Peyer's patch (tissue), 4 donors: ENCODE data around the gene GATM. TPM values are rescaled to one million over a fixed set of nuclear protein-coding genes. Genes with fewer than 3 reads are reported as not detected.

Experiments
- DNase-seq, 3 donors: peaks; one replicate each; pipeline ENCODE4 v3.0.0-alpha.2; 2017 to 2019
- H3K27ac ChIP-seq, 4 donors: fragments of 200-600 bp; sonication (generic); one replicate each; pipeline ENCODE4 v1.5.1; 2016 to 2019
- H3K27me3 ChIP-seq, 2 donors: fragments of 200-600 bp; sonication (generic); one replicate each; pipeline ENCODE4 v1.5.1; 2019
- H3K36me3 ChIP-seq, 3 donors: fragments of 200-600 bp; sonication (generic); one replicate each; pipeline ENCODE4 v1.5.1; 2016 to 2019
- H3K4me1 ChIP-seq, 4 donors: fragments of 200-600 bp; sonication (generic); one replicate each; pipeline ENCODE4 v1.5.1; 2016 to 2019
- H3K4me3 ChIP-seq, 4 donors: fragments of 200-600 bp; sonication (generic); 1 replicate in 3 of 4; 2 replicates in 1 of 4; pipeline ENCODE4 v1.5.1; 2016 to 2019; ENCODE audit warnings: mild to moderate bottlenecking in 1 of 4
- H3K9me3 ChIP-seq, 4 donors: fragments of 200-600 bp; sonication (generic); one replicate each; pipeline ENCODE4 v1.5.1; 2016 to 2019; ENCODE audit warnings: mild to moderate bottlenecking in 1 of 4
- POLR2A ChIP-seq, 2 donors: fragments of 450-650 bp; IDR thresholded peaks; one replicate each; pipeline ENCODE4 v1.5.1; 2017; ENCODE audit warnings: antibody characterized with exemption in 2 of 2, mild to moderate bottlenecking in 2 of 2, moderate library complexity in 2 of 2
- total RNA-seq, 4 donors: library from RNA; depleted of rRNA; stranded (reverse); fragments of >200 nt; gene quantifications; one replicate each; pipeline ENCODE4 v1.1.0, GENCODE V29; 2016
- TF ChIP-seq, protein P1 (sequence below), 6 experiments: fragments of 450-650 bp in 4 of 6; fragments of 200-600 bp in 2 of 6; sonication (generic) in 1 of 6; IDR thresholded peaks; one replicate each; pipeline ENCODE4 v1.5.1; 2017 to 2019; ENCODE audit warnings: antibody characterized with exemption in 6 of 6, mild to moderate bottlenecking in 3 of 6, moderate library complexity in 1 of 6

GATM gene
- total RNA-seq, 4 donors from 2014 or later = 112 to 196 (median 168) TPM

DNA sequence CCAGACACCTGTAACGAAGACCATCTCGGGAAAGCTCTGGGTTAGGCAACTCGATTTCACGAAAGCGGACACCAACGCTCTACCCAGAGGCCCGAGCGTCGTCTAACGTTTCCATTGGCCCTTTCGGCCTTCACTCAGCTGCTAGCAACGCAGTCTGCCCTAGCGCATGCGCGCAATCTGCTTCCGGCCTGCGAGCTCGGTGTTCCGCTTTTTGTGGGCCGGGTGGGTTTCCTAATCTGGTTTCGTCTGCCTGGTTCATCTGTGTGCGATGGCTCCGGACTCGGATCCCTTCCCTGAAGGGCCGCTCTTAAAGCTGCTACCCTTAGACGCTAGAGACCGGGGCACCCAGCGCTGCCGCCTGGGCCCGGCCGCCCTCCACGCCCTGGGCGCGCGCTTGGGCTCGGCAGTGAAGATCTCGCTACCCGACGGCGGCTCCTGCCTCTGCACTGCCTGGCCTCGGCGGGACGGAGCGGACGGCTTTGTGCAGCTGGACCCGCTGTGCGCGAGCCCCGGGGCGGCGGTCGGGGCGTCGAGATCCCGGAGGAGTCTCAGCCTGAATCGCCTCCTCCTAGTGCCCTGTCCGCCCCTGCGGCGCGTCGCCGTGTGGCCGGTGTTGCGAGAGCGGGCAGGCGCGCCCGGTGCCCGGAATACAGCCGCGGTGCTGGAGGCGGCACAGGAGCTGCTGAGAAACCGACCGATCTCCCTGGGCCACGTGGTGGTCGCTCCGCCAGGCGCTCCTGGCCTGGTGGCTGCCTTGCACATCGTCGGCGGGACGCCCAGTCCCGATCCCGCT lies 24.0 kb upstream of the GATM start:
- Histone ChIP-seq H3K4me1 (peaks cover 0 to 14% (median 0%) of the 10 kb centered on the region in 4 donors), H3K27me3 (no peaks in the 10 kb centered on the region), H3K4me3 (peak overlapping the region; percentile 74 to 94 (median 88)), H3K9me3 (no peaks in the 10 kb centered on the region), H3K27ac (peak overlapping the region; percentile 82 to 93 (median 90)), H3K36me3 (peaks cover 0 to 14% (median 0%) of the 10 kb centered on the region in 3 donors)
- TF ChIP-seq, protein P1, sequence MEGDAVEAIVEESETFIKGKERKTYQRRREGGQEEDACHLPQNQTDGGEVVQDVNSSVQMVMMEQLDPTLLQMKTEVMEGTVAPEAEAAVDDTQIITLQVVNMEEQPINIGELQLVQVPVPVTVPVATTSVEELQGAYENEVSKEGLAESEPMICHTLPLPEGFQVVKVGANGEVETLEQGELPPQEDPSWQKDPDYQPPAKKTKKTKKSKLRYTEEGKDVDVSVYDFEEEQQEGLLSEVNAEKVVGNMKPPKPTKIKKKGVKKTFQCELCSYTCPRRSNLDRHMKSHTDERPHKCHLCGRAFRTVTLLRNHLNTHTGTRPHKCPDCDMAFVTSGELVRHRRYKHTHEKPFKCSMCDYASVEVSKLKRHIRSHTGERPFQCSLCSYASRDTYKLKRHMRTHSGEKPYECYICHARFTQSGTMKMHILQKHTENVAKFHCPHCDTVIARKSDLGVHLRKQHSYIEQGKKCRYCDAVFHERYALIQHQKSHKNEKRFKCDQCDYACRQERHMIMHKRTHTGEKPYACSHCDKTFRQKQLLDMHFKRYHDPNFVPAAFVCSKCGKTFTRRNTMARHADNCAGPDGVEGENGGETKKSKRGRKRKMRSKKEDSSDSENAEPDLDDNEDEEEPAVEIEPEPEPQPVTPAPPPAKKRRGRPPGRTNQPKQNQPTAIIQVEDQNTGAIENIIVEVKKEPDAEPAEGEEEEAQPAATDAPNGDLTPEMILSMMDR (IDR thresholded peaks at IDR 0.05) = peak in 1 of 6 experiments; percentile 9
- peak; percentile 43 to 86 for TF ChIP-seq POLR2A (IDR thresholded peaks at IDR 0.05)
- peak; percentile 92 to 98 (median 93) for DNase-seq

DNA sequence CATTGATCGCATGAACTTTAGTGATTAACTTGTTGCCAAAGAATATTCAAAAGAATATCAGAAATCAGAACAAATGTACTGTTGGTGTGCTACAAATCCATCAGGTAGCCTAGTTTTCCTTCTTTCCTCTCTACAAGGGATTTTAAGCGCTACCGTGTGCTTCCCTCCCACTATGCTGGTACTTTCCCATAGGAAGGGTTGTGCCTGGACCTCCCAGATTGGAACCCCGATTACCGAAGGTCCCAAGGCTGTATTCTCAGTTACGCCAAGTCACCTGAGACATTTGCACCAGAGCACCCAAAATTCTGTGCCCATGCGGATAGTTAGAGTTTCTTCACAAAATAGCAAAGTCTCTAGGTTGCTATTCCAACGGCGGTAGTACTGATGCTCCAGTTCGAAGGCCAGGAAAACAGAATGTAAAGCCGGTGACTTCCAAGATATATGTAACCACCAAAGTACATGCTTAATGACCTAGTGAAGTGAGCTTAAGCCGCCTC lies 23.4 kb upstream of the GATM start:
- H3K4me1 ChIP-seq = peaks cover 0 to 14% (median 0%) of the 10 kb centered on the region in 4 donors
- DNase-seq = no peak
- TF ChIP-seq, protein P1 (IDR thresholded peaks at IDR 0.05) = no peak

DNA sequence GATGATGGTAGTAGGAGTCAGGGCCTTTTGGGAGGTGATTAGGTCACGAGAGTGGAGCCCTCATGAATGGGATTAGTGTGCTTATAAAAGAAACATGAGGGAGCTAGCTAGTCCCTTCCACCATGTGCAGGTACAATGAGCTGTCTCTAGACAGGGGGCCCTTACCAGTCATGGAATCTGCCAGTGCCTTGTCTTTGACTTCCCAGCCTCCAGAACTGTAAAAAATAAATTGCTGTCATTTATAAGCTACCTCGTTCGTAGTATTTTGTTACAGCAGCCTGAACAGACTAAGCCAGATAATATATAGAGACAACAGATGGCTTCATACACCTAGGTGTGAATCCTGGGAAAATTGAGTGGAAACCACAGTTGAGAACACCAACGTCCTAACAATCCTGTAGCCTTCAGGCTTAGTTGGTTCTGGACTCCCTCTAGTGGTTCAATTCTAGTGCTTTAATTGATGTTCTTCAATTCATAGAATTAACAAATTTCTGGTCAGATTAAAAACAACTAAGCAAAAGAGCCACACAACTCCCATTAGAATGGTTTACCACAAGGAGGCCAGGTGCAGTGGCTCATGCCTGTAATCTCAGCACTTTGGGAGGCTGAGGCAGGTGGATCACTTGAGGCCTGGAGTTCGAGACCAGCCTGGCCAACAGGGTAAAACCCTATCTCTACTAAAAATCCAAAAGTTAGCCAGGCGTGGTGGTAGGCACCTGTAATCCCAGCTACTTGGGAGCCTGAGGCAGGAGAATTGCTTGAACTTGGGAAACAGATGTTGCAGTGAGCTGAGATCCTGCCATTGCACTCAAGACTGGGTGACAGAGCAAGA lies 21.3 kb upstream of the GATM start:
- TF ChIP-seq, protein P1 (IDR thresholded peaks at IDR 0.05) = peak; percentile 42 to 91 (median 81)
- TF ChIP-seq POLR2A (IDR thresholded peaks at IDR 0.05) = no peak
- Histone ChIP-seq H3K27ac (no peak overlapping the region), H3K9me3 (no peaks in the 10 kb centered on the region), H3K4me3 (no peak overlapping the region), H3K27me3 (no peaks in the 10 kb centered on the region), H3K36me3 (no peaks in the 10 kb centered on the region), H3K4me1 (peaks cover 0 to 9% (median 0%) of the 10 kb centered on the region in 4 donors)
- DNase-seq = no peak

More for the DNA sequence above, 23.4 kb upstream of the GATM start:
- Histone ChIP-seq H3K27ac (peak overlapping the region; percentile 82 to 93 (median 90)), H3K36me3 (peaks cover 0 to 8% (median 0%) of the 10 kb centered on the region in 3 donors), H3K9me3 (no peaks in the 10 kb centered on the region), H3K4me3 (peak overlapping the region; percentile 74 to 94 (median 88)), H3K27me3 (no peaks in the 10 kb centered on the region)

DNA sequence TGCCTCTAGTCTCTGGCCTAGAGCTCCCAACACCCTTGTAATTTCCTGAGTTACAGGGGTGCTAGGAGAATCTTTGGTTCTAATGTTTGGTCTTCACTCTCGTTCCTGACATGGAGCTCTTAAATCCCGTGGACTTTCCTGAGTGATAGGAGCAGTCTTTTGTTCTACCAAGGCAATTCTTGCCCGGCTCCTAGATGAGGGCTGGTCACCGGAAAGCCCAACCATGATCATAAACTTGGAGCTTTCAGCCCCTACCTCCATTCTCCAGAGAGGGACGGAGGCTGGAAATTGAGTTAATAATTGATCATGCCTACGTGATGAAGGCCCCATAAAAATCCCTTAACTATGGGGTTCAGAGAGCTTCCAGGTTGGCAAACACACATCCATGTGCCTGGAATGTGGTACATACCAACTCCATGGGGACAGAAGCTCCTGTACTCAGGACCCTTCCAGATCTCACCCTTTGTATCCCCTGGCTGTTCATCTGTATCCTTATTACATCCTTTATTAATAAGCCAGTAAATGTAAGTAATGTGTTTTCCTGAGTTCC lies 18.8 kb upstream of the GATM start:
- H3K4me3 ChIP-seq = peak overlapping the region in 2 of 4 donors; percentile 43 to 52
- peaks cover 0 to 5% (median 0%) of the 10 kb centered on the region in 4 donors for H3K4me1 ChIP-seq
- H3K9me3 ChIP-seq = no peaks in the 10 kb centered on the region
- no peaks in the 10 kb centered on the region for H3K27me3 ChIP-seq
- peak in 1 of 3 donors; percentile 52 for DNase-seq
- H3K27ac ChIP-seq = peak overlapping the region in 2 of 4 donors; percentile 40 to 44
- TF ChIP-seq, protein P1 (IDR thresholded peaks at IDR 0.05) = no peak
- TF ChIP-seq POLR2A (IDR thresholded peaks at IDR 0.05) = peak; percentile 11 to 71
- H3K36me3 ChIP-seq = no peaks in the 10 kb centered on the region

GRCh38 chr15:45395943-45396342 lies 17.6 kb upstream of the GATM start:
- TF ChIP-seq POLR2A (IDR thresholded peaks at IDR 0.05) = no peak
- TF ChIP-seq, protein P1 (IDR thresholded peaks at IDR 0.05) = no peak
- Histone ChIP-seq H3K27me3 (no peaks in the 10 kb centered on the region), H3K4me1 (peaks cover 0 to 3% (median 0%) of the 10 kb centered on the region in 4 donors), H3K9me3 (no peaks in the 10 kb centered on the region), H3K4me3 (peak overlapping the region in 2 of 4 donors; percentile 43 to 52), H3K36me3 (no peaks in the 10 kb centered on the region), H3K27ac (peak overlapping the region in 1 of 4 donors; percentile 65)
- no peak for DNase-seq
